RPMI8226 (cell line): ENCODE results near the gene FGF18.
"Not testable (repeated sequence)": the region's sequence is repeated elsewhere in the genome, so short reads cannot be mapped to it uniquely, and the experiment has no call there.

Experiments
- DNase-seq: peaks from one replicate; pipeline ENCODE4 v3.0.0-alpha.2; 2015

The FGF18 gene

DNA sequence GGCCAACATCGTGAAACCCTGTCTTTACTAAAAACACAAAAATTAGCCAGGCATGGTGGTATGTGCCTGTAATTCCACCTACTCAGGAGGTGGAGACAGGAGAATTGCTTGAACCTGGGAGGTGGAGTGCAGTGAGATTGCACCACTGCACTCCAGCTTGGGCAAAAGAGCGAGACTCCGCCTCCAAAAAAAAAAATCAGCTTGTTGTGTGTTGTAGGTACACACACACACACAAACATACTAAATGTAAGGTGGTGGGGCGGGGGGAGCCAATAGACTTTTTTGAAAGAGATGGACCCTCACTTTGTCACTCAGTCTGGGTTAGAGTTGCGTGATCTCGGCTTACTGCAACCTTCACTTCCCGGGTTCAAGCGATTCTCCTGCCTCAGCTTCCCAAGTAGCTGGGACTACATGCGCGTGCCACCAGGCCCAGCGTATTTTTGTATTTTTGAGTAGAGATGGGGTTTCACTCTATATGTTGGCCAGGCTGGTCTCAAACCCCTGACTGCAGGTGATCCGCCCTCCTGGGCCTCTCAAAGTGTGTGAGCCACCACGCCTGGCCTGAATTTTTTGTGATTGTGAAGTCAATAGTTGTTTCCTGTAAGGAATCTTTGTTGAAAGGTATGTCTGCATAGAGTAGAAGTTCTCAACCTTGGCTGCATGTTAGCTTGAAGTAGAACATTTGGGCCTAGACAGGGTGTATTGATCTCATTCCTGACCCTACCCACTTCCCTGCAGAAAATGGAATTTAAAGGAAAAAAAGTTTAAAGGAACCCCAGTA, 18.1 kb upstream of the FGF18 start:
- DNase-seq = no peak

DNA sequence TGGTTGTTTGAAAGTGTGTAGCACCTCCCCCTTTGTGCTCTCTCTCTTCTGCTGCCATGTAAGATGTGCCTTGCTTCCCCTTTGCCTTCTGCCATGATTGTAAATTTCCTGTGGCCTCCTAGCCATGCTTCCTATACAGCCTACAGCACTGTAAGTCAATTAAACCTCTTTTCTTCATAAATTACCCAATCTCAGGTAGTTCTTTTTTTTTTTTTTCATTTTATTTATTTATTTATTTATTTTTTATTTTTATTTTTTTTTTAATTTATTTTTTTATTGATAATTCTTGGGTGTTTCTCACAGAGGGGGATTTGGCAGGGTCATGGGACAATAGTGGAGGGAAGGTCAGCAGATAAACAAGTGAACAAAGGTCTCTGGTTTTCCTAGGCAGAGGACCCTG, 16.7 kb upstream of the FGF18 start:
- not testable (repeated sequence) for DNase-seq

- no peak for DNase-seq
Measured at GRCh38 chr5:171405615-171406014, 13.8 kb upstream of the FGF18 start.

DNA sequence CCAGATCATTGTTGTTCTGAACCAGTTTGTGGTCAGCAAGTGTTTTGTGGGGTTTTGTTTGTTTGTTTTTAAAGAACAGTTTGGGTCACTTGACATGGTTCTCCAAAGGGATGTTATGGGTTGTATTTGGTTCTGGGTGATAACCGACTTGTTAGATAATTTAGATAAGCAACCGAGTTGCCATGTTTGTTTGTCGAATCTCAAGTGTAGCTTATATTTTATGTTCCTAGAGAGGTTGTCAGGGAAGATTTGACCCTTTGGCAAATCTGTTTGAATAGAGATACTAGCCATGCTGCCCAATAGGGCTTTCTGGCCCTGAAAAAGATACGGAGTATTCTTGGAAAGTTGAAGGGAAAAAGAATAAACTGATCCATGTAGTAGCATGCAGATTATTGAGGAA, 12.2 kb upstream of the FGF18 start:
- no peak for DNase-seq

GRCh38 chr5:171409164-171410136, 10.0 kb upstream of the FGF18 start:
- DNase-seq = no peak

- DNase-seq = no peak
Measured at GRCh38 chr5:171410181-171410580, 9.3 kb upstream of the FGF18 start.

DNA sequence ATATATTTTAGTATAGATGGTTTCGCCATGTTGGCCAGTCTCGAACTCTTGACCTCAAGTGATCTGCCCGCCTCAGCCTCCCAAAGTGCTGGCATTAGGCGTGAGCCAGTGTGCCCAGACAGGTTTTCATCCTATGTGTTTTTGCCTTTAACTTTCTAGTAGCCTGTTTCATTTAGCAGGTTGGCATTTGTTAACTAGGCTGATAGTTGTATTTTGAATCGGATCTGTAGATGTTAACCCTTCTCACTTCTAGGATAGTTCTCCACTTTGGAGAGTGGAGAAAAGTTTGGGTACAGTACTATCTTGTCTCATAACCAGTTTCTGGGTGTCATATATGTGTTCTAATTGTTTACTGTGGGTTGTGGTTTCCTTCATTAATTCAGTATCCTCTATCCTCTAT, 7.3 kb upstream of the FGF18 start:
- no peak for DNase-seq

GRCh38 chr5:171413153-171413910, 6.1 kb upstream of the FGF18 start:
- DNase-seq = no peak

DNA sequence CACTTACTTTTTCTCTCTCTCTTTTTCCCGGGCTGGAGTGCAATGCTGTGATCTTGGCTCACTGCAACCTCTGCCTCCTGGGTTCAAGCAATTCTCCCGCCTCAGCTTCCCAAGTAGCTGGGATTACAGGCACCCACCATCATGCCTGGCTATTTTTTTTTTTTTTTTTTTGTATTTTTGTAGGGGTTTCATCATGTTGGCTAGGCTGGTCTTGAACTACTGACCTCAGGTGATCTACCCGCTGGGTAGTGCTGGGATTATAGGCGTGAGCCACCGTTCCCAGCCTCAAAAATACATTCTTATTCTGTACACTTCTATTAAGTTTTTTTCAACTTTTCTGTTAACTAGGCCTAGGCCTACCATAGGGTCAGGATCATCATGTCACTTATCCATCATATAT, 5.5 kb upstream of the FGF18 start:
- not testable (repeated sequence) for DNase-seq

DNA sequence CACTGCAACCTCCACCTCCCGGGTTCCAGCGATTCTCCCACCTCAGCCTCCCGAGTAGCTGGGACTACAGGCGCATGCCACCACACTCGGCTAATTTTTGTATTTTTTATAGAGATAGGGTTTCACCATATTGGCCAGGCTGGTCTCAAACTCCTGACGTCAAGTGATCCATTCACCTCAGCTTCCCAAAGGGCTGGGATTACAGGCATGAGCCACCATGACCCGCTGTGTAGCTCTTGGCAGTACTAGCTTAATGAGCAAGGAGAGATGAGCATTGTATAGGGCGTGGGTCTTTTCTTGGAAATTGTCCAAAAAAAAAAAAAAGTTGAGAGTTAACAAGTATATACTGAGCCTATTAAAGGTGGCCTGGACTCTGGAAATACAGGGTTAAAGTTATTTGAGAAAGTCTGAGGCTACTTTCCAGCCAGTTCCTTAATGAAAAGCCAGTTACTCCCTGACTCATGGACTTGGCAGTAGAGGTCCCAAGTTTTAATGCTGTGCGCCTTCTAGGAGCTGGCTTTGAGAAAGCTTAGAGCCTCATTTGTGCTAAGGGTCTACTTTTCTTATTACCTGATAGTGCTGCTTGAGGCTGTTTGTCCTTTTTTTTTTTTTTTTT, 4.2 kb upstream of the FGF18 start:
- no peak for DNase-seq

- DNase-seq = no peak
Measured at GRCh38 chr5:171416160-171417049, 3.0 kb upstream of the FGF18 start.

- DNase-seq = peak; percentile 72
Measured at GRCh38 chr5:171418316-171418981, 998 bp upstream of the FGF18 start.

- peak; percentile 73 for DNase-seq
Measured at GRCh38 chr5:171419688-171420430, 412 bp downstream of the FGF18 start.

DNA sequence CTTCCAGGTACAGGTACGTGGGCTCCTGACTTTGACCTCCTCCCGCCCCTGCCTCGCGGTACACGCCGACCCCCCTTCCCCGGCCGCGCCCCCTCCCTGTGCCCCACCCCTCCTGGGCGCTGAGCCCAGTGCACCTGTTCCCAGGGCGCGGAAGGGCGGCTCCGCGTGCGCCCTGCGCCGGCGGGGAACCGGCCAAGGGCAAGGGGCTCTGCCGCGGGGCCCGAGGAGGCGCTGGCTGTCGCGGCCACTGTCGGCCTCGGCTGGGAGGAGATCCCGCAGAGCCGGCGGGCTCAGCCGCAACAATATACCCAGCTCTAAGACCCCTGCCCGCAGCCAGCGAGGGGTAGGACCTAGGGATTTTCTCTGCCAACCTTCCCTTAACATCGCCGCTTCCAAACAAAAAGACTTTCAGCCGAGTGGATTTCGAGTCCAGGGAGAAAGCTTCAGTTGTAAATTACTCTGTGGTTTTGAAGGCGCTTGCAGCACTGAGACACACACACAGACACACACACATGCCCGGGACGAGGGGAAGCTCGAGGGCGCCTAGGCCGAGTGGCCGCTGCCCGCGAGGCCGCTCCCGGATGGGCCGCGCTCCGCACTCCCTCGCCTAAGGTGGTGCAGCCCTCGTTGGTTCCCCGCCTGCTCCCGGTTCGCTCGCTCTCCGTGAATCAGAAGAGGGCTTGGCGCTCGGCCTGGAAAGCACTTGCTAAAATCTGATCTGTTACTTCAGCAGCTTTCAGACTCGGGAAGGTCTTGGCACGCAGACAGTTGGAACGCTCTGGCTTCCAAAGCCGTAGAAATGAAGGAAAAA, 1.2 kb downstream of the FGF18 start:
- DNase-seq = peak; percentile 66

- peak; percentile 54 for DNase-seq
Measured at GRCh38 chr5:171421331-171422262, 2.1 kb downstream of the FGF18 start.

- DNase-seq = no peak
Measured at GRCh38 chr5:171422495-171422894, 3.0 kb downstream of the FGF18 start.

DNA sequence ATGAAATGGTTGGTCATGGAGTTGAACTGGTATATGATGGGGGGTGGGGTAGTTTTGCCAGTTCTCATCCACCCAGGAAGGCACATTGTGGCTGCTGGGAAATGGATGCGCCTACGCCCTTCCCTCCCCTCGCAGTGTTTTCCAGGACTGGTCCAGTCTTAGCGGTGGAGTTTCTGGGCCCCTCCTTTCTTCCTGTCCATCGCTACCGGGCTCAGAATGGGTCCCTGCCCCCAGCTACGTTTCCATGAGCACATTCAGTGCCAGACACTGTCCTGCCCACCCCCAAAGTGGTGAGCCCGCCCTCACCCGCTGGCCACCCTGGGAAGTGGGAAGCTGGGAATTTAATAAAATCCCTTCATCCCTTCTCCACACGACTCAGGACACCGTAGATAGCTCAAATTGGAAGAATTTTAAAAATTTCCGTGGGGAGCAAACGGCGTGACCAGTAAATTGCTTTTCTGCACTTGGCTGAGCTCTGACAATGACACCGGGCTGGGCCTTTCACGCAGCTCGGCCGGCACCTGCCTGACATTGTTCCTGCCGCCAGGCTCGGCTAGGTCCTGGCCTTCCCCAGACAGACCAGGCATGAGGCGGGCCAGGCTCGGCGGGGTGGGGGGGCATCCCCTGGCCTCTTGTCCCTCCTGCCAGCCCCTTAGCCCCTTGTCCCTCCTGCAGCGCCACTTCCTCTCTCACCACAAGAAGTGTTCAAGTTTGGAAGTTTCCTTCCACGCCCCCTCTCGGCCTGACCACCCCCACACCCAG, 3.6 kb downstream of the FGF18 start:
- DNase-seq = no peak
